22Rv1 (cell line): ENCODE measurements around the gene SDHAF4.

Source experiments
- H3K27ac ChIP-seq: fragments of 450-650 bp; 2 replicates; pipeline ENCODE4 v1.5.1; 2017
- ZFX ChIP-seq: fragments of 450-650 bp; IDR thresholded peaks from 2 replicates; pipeline ENCODE4 v1.6.1; 2017; ENCODE audit warnings: antibody characterized with exemption, borderline replicate concordance
- TF ChIP-seq, protein P1 (sequence below): fragments of 450-650 bp; IDR thresholded peaks from 2 replicates; pipeline ENCODE4 v1.5.1; 2017; ENCODE audit warnings: mild to moderate bottlenecking

The SDHAF4 gene

DNA sequence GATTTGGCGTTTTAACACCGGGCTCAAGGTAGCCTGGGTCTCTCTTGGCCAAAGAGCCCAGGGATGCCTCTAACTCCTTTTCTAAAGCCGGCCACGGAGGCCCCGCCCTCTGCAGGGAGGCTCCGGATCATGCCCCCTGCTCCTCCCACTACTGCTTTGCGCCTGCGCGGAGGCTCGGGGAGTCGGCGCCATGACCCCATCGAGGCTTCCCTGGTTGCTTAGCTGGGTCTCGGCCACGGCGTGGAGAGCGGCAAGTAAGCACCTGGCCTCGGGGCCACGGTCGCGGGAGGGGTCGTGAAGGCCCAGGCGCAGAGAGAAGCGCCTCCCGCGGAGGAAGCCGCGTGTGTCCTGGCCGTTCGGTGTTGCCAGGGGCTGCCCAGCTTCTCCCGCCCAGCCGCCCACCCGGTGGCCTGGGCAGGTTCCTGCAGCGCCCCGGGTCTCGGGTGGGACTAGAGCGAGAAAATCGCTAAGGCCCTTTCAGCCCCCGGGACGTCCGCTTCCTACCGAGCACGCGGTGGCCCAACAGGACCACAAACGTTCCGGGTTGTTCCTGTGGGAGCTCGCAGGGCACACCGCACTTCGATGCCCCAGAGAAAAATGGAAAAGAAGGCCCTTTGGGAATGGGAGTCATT lies at the start of gene SDHAF4:
Gene SDHAF4 (plus strand): TSS at position 180 of the 632 bp plus-strand sequence. CDS start 11 bp downstream, at position 191.
- no peak for TF ChIP-seq ZFX
- TF ChIP-seq, protein P1, sequence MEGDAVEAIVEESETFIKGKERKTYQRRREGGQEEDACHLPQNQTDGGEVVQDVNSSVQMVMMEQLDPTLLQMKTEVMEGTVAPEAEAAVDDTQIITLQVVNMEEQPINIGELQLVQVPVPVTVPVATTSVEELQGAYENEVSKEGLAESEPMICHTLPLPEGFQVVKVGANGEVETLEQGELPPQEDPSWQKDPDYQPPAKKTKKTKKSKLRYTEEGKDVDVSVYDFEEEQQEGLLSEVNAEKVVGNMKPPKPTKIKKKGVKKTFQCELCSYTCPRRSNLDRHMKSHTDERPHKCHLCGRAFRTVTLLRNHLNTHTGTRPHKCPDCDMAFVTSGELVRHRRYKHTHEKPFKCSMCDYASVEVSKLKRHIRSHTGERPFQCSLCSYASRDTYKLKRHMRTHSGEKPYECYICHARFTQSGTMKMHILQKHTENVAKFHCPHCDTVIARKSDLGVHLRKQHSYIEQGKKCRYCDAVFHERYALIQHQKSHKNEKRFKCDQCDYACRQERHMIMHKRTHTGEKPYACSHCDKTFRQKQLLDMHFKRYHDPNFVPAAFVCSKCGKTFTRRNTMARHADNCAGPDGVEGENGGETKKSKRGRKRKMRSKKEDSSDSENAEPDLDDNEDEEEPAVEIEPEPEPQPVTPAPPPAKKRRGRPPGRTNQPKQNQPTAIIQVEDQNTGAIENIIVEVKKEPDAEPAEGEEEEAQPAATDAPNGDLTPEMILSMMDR, result peak; percentile 7; the same call in 1 of the 2 replicates
- H3K27ac ChIP-seq, result peak within 1 kb of the TSS; percentile 73

DNA sequence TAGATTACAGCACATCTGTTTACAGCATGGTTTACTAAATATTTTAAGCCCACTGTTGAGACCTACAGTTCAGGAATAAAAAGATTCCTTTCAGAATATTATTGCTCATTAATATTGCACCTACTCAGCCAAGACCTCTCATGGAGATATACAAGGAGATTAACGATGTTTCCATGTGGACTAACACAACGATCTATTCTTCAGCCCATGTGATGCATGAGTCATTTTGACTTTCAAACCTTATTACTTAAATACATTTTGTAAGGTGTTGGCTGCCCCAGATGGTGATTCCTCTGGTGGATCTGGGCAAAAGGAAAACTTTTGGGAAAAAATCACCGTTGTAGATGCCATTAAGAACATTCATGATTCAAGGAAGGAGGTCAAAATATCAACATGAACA lies 48.0 kb upstream of the SDHAF4 start:
- TF ChIP-seq, protein P1, result no peak
- no peak for TF ChIP-seq ZFX
- no peak overlapping the region for H3K27ac ChIP-seq

DNA sequence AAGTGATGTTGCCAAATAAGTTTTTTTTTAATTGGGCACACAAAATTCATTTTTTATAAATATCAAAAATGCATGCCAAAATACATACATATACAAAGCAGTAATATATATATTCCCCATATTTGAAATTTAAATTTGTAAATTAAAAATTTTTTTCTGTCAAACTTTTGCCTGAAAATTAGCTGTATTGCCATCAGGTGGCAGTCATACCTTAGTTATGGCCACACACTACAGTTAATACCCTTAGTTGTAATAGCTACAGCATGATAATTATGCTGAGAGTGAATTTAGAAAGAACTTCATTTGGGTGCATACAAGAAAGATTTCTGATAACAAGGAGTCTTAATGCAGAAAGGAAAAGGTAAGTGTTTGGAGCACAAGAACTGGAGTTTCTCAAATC lies 46.2 kb upstream of the SDHAF4 start:
- H3K27ac ChIP-seq, result no peak overlapping the region
- TF ChIP-seq, protein P1, result peak; percentile 67
- TF ChIP-seq ZFX, result no peak

DNA sequence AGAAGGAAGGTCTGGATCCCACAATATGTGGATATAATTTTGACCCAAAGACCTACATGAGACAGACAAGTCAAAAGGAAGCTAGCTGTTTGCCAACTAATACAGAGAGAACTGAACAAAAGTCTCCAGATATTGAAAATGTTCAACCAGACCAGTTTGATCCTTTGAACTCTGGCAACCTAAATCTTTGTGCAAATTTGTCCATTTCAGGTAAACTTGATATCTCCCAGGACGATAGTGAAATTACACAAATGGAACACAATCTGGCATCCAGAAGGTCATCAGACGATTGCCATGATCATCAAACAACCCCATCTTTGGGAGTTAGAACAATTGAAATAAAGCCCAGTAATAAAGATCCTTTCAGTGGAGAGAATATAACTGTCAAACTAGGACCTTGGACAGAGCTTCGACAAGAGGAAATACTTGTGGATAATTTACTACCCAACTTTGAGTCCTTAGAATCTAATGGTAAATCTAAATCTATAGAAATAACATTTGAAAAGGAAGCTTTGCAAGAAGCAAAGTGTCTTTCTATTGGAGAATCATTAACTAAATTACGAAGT lies 41.9 kb upstream of the SDHAF4 start:
- no peak overlapping the region for H3K27ac ChIP-seq
- TF ChIP-seq, protein P1, result no peak
- TF ChIP-seq ZFX, result no peak

DNA sequence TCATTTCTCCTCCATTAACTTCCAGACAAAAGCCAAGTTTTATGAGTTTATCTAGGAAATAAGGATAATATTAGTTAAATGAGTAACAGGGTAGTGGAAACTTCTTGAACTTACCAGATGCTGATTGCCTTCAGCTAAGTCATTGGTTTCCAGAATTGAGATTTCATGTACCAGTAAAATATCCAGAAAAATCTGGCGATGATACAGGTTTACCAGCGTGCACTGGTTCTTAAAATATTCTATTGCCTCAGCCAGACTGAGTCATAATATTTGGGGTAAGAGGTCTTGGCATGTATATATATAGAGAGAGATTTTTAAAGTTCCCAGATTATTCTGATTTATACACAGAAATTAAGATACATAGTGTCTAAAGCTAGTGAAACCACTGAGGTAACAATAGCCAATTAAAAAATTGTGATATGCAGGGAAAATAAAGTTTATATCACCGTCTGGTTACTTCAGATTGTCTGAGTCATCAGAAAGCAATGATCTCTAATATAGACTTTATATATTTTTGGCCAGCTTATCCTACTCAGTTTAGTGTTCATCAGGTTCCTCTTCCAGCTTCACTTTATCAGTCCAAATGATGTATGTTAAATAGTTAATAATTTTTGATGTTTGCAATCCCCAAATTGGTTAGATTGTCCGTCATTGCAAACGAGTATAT lies 39.5 kb upstream of the SDHAF4 start:
- TF ChIP-seq, protein P1, result no peak
- H3K27ac ChIP-seq, result no peak overlapping the region

DNA sequence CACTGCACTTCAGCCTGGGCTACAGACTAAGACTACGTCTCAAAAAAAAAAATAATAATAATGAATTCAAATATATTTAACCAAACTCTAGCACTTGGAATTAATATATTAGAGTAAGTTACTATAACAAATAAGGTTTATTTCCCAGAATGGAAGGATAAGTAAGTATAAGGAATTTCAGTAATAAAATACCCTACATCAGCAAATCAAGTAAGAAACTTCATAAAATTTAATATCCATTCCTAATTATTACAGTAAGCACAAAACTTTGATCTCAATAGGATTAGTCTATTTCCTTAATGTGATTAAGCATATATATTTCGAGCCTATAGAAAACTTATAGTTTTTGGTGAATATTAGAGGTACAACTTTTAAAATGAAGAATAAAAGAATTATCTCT lies 36.7 kb upstream of the SDHAF4 start:
- H3K27ac ChIP-seq, result no peak overlapping the region
- TF ChIP-seq ZFX, result no peak
- TF ChIP-seq, protein P1, result no peak

DNA sequence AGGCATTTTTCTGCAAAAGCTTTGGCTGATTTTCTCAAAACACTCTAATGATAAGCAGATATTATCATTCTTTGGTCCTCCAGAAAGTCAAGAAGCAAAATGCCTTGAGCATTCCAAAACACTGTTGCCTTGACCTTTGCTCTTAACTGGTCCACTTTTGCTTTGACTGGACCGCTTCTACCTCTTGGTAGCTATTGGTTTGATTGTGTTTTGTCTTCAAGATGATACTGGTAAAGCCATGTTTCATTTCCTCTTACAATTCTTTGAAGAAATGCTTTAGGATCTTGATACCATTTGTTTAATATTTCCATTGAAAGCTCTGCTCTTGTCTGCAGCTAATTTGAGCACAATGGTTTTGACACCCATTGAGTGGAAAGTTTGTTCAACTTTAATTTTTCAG lies 35.6 kb upstream of the SDHAF4 start:
- no peak overlapping the region for H3K27ac ChIP-seq
- TF ChIP-seq ZFX, result no peak
- TF ChIP-seq, protein P1, result no peak
